SK-N-SH (cell line): ENCODE measurements around the gene CTDP1. TPM values are rescaled to one million over a fixed set of nuclear protein-coding genes. Genes with fewer than 3 reads are reported as not detected.

Source experiments
- CTCF ChIA-PET: fragments of 300-600, 350-600 bp; formaldehyde crosslinking; extraction: SDS; loops from one replicate; lab custom pipeline; 2021; lab: Yijun Ruan, JAX
- POLR2A ChIA-PET: fragments of 350-600 bp; sonication (Branson Sonifier 250); formaldehyde crosslinking; extraction: SDS; loops from one replicate; lab custom pipeline; 2020; ENCODE audit warnings: antibody characterized with exemption, inconsistent platforms; lab: Yijun Ruan, JAX
- DNase-seq: peaks from one replicate; pipeline ENCODE4 v3.0.0; 2012
- H2AFZ ChIP-seq: fragments of 200-600 bp; sonication (generic); 2 replicates; pipeline ENCODE4 v1.8.1; 2016; ENCODE audit warnings: antibody characterized with exemption, mild to moderate bottlenecking, low read depth
- H3F3A ChIP-seq: fragments of 200-600 bp; sonication (generic); replicated peaks from 2 replicates; pipeline ENCODE3; 2016; ENCODE audit warnings: antibody characterized with exemption, mild to moderate bottlenecking; ENCODE audit not compliant: insufficient read depth
- H3K27ac ChIP-seq, 2 experiments: fragments of 200-500 bp in 1 of 2; fragments of 200-600 bp in 1 of 2; sonication (Bioruptor generic) in 1 of 2; sonication (generic), shearing (Covaris generic) in 1 of 2; 2 replicates each; pipeline versions ENCODE4 v1.5.1 to v1.6.1; 2014 to 2016; ENCODE audit warnings: low read depth in 2 of 2, inconsistent platforms in 1 of 2, low read length in 1 of 2, mild to moderate bottlenecking in 1 of 2, mixed read lengths in 1 of 2
- H3K27me3 ChIP-seq: fragments of 200-600 bp; sonication (generic), shearing (Covaris generic); 2 replicates; pipeline ENCODE4 v1.6.1; 2016; ENCODE audit warnings: mixed run types; ENCODE audit not compliant: insufficient read depth
- H3K36me3 ChIP-seq, 2 experiments: fragments of 200-500 bp in 1 of 2; fragments of 200-600 bp in 1 of 2; sonication (Bioruptor generic) in 1 of 2; sonication (generic) in 1 of 2; replicated peaks in 1 of 2; 2 replicates each; pipeline versions ENCODE3 to v1.5.1; 2014 to 2016; ENCODE audit warnings: low read length in 1 of 2, mild to moderate bottlenecking in 1 of 2; ENCODE audit not compliant: insufficient read depth in 2 of 2, control insufficient read depth in 1 of 2
- H3K4me1 ChIP-seq, 2 experiments: fragments of 200-500 bp in 1 of 2; fragments of 200-600 bp in 1 of 2; sonication (Bioruptor generic) in 1 of 2; sonication (generic), shearing (Covaris generic) in 1 of 2; 2 replicates each; pipeline versions ENCODE4 v1.5.1 to v1.6.1; 2014 to 2016; ENCODE audit warnings: low read depth in 1 of 2, low read length in 1 of 2, mixed run types in 1 of 2; ENCODE audit not compliant: insufficient read depth in 2 of 2, control insufficient read depth in 1 of 2
- H3K4me2 ChIP-seq: fragments of 200-600 bp; sonication (generic), shearing (Covaris generic); 2 replicates; pipeline ENCODE4 v1.6.1; 2017; ENCODE audit warnings: mixed run types
- H3K4me3 ChIP-seq, 2 experiments: fragments of 200-500 bp in 1 of 2; fragments of 200-600 bp in 1 of 2; sonication (Bioruptor generic) in 1 of 2; sonication (generic), shearing (Covaris generic) in 1 of 2; 2 replicates each; pipeline versions ENCODE4 v1.5.1 to v1.8.1; 2014 to 2016; ENCODE audit warnings: low read depth in 2 of 2, inconsistent platforms in 1 of 2, low read length in 1 of 2, mild to moderate bottlenecking in 1 of 2, mixed read lengths in 1 of 2, moderate library complexity in 1 of 2
- H3K79me2 ChIP-seq: fragments of 200-600 bp; sonication (generic); 2 replicates; pipeline ENCODE4 v1.8.1; 2017; ENCODE audit warnings: mild to moderate bottlenecking; ENCODE audit not compliant: insufficient read depth
- H3K9ac ChIP-seq: fragments of 200-600 bp; sonication (generic); 2 replicates; pipeline ENCODE4 v1.6.1; 2017; ENCODE audit warnings: mixed run types
- H3K9me2 ChIP-seq: fragments of 200-600 bp; sonication (generic); 2 replicates; pipeline ENCODE4 v1.6.1; 2017; ENCODE audit warnings: mixed run types
- H3K9me3 ChIP-seq: fragments of 200-600 bp; sonication (generic); 2 replicates; pipeline ENCODE4 v1.6.1; 2017; ENCODE audit warnings: mixed run types, mild to moderate bottlenecking, moderate library complexity
- H4K20me1 ChIP-seq: fragments of 200-600 bp; sonication (generic); 2 replicates; pipeline ENCODE4 v1.6.1; 2017; ENCODE audit warnings: mild to moderate bottlenecking, mixed run types; ENCODE audit not compliant: insufficient read depth
- CHD2 ChIP-seq: fragments of 150-350 bp; IDR thresholded peaks from 2 replicates; pipeline ENCODE4 v1.6.1; 2018; ENCODE audit warnings: low read length; ENCODE audit not compliant: partially characterized antibody
- ELF1 ChIP-seq: IDR thresholded peaks from 2 replicates; pipeline ENCODE4 v1.4.0; 2012
- EP300 ChIP-seq, 2 experiments: IDR thresholded peaks; 2 replicates each; pipeline versions ENCODE4 v1.4.0 to v1.6.1; 2012; ENCODE audit warnings: borderline replicate concordance in 1 of 2, low read depth in 1 of 2, low read length in 1 of 2
- FOSL2 ChIP-seq: IDR thresholded peaks from 2 replicates; pipeline ENCODE4 v1.4.0; 2012; ENCODE audit warnings: low read depth, mild to moderate bottlenecking, moderate library complexity, borderline replicate concordance
- FOXM1 ChIP-seq: IDR thresholded peaks from 2 replicates; pipeline ENCODE4 v1.4.0; 2012; ENCODE audit warnings: low read depth, mild to moderate bottlenecking
- GABPA ChIP-seq: IDR thresholded peaks from 2 replicates; pipeline ENCODE4 v1.4.0; 2012; ENCODE audit warnings: low read depth, mild to moderate bottlenecking
- GATA2 ChIP-seq: sonication (generic); formaldehyde crosslinking; IDR thresholded peaks from 2 replicates; pipeline ENCODE4 v1.5.0; 2020; ENCODE audit warnings: mild to moderate bottlenecking, missing genetic modification reagents
- JUND ChIP-seq: IDR thresholded peaks from 2 replicates; pipeline ENCODE4 v1.4.0; 2012
- MXI1 ChIP-seq: IDR thresholded peaks from 2 replicates; pipeline ENCODE4 v1.6.1; 2012; ENCODE audit warnings: mild to moderate bottlenecking, low read depth, low read length, improper control_type of control experiment
- NFIC ChIP-seq: IDR thresholded peaks from 2 replicates; pipeline ENCODE4 v1.4.0; 2012; ENCODE audit warnings: borderline replicate concordance
- POLR2AphosphoS5 ChIP-seq: IDR thresholded peaks from 2 replicates; pipeline ENCODE4 v1.6.1; 2012; ENCODE audit warnings: low read depth, low read length
- RAD21 ChIP-seq: IDR thresholded peaks from 2 replicates; pipeline ENCODE4 v1.6.1; 2012; ENCODE audit warnings: mild to moderate bottlenecking, low read length
- RFX5 ChIP-seq: IDR thresholded peaks from 2 replicates; pipeline ENCODE4 v1.6.1; 2012; ENCODE audit warnings: mild to moderate bottlenecking, improper control_type of control experiment, low read length
- SMC3 ChIP-seq: IDR thresholded peaks from 2 replicates; pipeline ENCODE4 v1.6.1; 2012; ENCODE audit warnings: low read depth, low read length, improper control_type of control experiment
- TAF1 ChIP-seq: IDR thresholded peaks from 2 replicates; pipeline ENCODE4 v1.6.1; 2012; ENCODE audit warnings: low read depth, mild to moderate bottlenecking, low read length, moderate library complexity, borderline replicate concordance
- TCF12 ChIP-seq: IDR thresholded peaks from 2 replicates; pipeline ENCODE4 v1.4.0; 2012
- TEAD4 ChIP-seq: IDR thresholded peaks from 2 replicates; pipeline ENCODE4 v1.4.0; 2012; ENCODE audit warnings: mild to moderate bottlenecking, borderline replicate concordance; ENCODE audit not compliant: insufficient read depth
- USF2 ChIP-seq: fragments of 150-350 bp; IDR thresholded peaks from 2 replicates; pipeline ENCODE4 v1.6.1; 2017; ENCODE audit warnings: antibody characterized with exemption, low read length, low read depth, borderline replicate concordance
- WGBS: methylation state at CpG from one replicate; pipeline ENCODE4 v1.1.6; 2017; ENCODE audit warnings: low lambda C conversion rate; 5-methylcytosine and 5-hydroxymethylcytosine counted together
- polyA plus RNA-seq, 3 experiments: library from polyadenylated mRNA; depleted of rRNA; stranded (reverse); fragments of >200 nt; gene quantifications; 2 replicates each; pipeline ENCODE4 v1.2.3, GENCODE V29; 2012
- TF ChIP-seq, protein P1 (sequence below): IDR thresholded peaks from 2 replicates; pipeline ENCODE4 v1.6.1; 2012; ENCODE audit warnings: mild to moderate bottlenecking, low read depth, low read length, moderate library complexity
- TF ChIP-seq, protein P2 (sequence below): IDR thresholded peaks from 2 replicates; pipeline ENCODE4; 2012

Gene CTDP1
- polyA plus RNA-seq, 1 of the 3 experiments (the other 2 are of a cell fraction), result 15.6 TPM

DNA sequence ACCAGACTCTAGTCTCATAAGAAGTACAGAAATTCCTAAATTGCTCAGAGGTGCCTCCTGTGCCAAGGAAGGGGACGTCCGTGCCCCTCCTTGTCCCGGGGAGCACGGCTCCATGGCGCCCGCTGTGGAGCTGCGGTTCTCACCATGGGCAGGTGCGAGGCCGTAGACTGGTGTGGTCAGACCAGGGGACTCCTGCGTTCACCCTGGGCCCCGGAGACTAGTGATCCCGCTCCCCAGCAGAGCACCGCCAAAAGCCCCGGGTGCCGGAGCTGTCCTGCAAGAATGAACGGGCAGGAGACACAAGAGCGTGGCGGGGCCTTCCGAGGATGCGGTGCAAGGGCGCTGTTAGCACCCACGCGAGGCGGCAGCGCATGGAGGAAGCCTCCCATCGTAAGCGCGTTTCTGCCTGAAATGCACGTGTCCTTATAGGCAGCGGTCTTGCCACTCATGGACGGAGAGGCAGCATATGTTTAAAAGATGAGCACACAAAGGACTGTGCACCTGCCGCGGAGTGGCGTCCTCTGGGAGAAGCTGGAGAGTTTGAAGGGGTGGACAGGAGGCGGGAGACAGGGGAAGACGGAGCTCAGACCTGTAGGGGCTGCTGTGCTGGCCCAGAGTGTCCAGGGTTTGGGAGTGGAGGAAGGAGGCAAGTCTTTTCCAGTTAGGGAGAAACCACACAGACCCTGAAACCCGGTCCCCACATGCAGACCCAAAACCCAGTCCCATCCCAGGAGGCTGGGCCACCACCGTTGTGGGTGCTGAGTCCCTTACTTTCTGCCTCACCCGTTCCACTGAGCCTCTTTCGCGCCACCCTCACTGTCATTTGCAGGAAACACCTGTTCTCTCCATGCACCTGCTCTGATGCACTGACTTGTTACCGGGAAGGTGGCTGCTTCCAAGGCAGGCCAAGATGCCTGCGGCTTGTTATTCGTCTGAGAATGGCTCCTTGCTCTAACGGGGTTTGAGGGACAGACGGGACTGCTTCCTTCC is 110.6 kb downstream of the CTDP1 start (continued):
- TF ChIP-seq TEAD4 (no peak), FOXM1 (no peak), FOSL2 (no peak), MXI1 (no peak)
- TF ChIP-seq, all 33 proteins: peak for 0

- H3K9me3 ChIP-seq, result no peaks in the 10 kb centered on the region
- no peaks in the 10 kb centered on the region for H3F3A ChIP-seq
- no peak overlapping the region for H3K9ac ChIP-seq
- ChIA-PET CTCF (no interaction called here), POLR2A (no interaction called here)
- H4K20me1 ChIP-seq, result no peaks in the 10 kb centered on the region
- H3K4me1 ChIP-seq, result peaks cover 0 to 4% of the 10 kb centered on the region in 2 experiments; a peak in 1 of 4 replicates
- H3K4me3 ChIP-seq, result peak overlapping the region in 1 of 2 experiments; percentile 24; a peak in 2 of 4 replicates
- no peak for DNase-seq
- peak overlapping the region; percentile 53 for H3K4me2 ChIP-seq
- TF ChIP-seq, protein P1, sequence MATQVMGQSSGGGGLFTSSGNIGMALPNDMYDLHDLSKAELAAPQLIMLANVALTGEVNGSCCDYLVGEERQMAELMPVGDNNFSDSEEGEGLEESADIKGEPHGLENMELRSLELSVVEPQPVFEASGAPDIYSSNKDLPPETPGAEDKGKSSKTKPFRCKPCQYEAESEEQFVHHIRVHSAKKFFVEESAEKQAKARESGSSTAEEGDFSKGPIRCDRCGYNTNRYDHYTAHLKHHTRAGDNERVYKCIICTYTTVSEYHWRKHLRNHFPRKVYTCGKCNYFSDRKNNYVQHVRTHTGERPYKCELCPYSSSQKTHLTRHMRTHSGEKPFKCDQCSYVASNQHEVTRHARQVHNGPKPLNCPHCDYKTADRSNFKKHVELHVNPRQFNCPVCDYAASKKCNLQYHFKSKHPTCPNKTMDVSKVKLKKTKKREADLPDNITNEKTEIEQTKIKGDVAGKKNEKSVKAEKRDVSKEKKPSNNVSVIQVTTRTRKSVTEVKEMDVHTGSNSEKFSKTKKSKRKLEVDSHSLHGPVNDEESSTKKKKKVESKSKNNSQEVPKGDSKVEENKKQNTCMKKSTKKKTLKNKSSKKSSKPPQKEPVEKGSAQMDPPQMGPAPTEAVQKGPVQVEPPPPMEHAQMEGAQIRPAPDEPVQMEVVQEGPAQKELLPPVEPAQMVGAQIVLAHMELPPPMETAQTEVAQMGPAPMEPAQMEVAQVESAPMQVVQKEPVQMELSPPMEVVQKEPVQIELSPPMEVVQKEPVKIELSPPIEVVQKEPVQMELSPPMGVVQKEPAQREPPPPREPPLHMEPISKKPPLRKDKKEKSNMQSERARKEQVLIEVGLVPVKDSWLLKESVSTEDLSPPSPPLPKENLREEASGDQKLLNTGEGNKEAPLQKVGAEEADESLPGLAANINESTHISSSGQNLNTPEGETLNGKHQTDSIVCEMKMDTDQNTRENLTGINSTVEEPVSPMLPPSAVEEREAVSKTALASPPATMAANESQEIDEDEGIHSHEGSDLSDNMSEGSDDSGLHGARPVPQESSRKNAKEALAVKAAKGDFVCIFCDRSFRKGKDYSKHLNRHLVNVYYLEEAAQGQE, result no peak
- TF ChIP-seq GATA2 (CRISPR knock-in tag) (no peak), USF2 (no peak), RFX5 (no peak), FOSL2 (peak; percentile 26; the same call in 1 of the 2 replicates), NFIC (no peak), SMC3 (no peak), TCF12 (peak; percentile 43), TAF1 (no peak), EP300 (IDR thresholded peaks at IDR 0.05; ENCODE audit: borderline replicate concordance in 1 of 2, low read depth in 1 of 2, low read length in 1 of 2) (peak in 1 of 2 experiments; percentile 23; a peak in 1 of 4 replicates), FOXM1 (no peak), GABPA (no peak), JUND (no peak), RAD21 (no peak), ELF1 (no peak), POLR2AphosphoS5 (no peak), CHD2 (no peak)
- TF ChIP-seq, protein P2, sequence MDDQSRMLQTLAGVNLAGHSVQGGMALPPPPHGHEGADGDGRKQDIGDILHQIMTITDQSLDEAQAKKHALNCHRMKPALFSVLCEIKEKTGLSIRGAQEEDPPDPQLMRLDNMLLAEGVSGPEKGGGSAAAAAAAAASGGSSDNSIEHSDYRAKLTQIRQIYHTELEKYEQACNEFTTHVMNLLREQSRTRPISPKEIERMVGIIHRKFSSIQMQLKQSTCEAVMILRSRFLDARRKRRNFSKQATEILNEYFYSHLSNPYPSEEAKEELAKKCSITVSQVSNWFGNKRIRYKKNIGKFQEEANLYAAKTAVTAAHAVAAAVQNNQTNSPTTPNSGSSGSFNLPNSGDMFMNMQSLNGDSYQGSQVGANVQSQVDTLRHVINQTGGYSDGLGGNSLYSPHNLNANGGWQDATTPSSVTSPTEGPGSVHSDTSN, result peak; percentile 41; the same call in 1 of the 2 replicates
- H3K36me3 ChIP-seq, result no peaks in the 10 kb centered on the region
- H3K27me3 ChIP-seq, result peaks cover 72% of the 10 kb centered on the region
- H2AFZ ChIP-seq, result no peak overlapping the region
- H3K9me2 ChIP-seq, result no peaks in the 10 kb centered on the region
- WGBS, result 4% methylated on average over 21 of the region's 21 CpGs
- no peaks in the 10 kb centered on the region for H3K79me2 ChIP-seq
- H3K27ac ChIP-seq, result no peak overlapping the region
Observed at GRCh38 chr18:79790996-79791972, 111.7 kb downstream of the CTDP1 start.
